ENCODE data around the gene NUP188.
A peak's percentile ranks its signal among the peaks of the same experiment; 100 is the strongest.
"Not testable (repeated sequence)": the region's sequence is repeated elsewhere in the genome, so short reads cannot be mapped to it uniquely, and the experiment has no call there.

The NUP188 gene

DNA sequence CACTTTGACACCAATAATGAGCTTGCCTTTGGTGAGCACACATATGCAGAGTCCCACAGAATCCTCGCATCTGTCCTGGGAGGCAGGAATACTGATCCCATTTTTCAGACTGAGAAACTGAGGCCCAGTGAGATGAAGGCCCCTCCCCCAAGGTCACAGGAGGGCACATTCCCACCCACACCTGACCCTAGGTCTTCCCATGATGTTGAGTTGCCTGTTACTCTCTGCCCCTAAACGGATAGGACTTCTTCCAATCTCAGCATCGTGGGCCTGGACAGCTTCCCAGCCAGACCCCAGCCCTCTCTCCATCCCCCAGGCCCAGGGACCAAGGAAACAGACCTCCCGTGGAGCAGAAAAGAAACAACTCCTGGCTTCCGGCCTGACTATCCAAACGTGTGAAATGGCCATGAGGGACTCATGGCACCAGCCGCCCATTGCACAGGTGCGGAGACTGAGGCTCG is 79.8 kb downstream of the NUP188 start:
- H3K4me3 ChIP-seq (ENCODE audit: insufficient read depth, low read depth, low read length, poor library complexity, severe bottlenecking): peak overlapping the region; percentile 51
- H3K9me3 ChIP-seq (ENCODE audit: control insufficient read depth, low read length): no peaks in the 10 kb centered on the region
- H3K36me3 ChIP-seq (ENCODE audit: control insufficient read depth, insufficient read depth, low read length): no peaks in the 10 kb centered on the region
- peaks cover 19% of the 10 kb centered on the region for H3K4me1 ChIP-seq (ENCODE audit: control insufficient read depth, insufficient read depth, low read length, poor library complexity, severe bottlenecking)
- H3K27ac ChIP-seq (ENCODE audit: insufficient read depth, low read length, poor library complexity, severe bottlenecking): peak overlapping the region; percentile 59
- DNase-seq: no peak
- H3K27me3 ChIP-seq (replicated peaks; ENCODE audit: control insufficient read depth, insufficient read depth, low read length, poor library complexity, severe bottlenecking): no peaks in the 10 kb centered on the region

DNA sequence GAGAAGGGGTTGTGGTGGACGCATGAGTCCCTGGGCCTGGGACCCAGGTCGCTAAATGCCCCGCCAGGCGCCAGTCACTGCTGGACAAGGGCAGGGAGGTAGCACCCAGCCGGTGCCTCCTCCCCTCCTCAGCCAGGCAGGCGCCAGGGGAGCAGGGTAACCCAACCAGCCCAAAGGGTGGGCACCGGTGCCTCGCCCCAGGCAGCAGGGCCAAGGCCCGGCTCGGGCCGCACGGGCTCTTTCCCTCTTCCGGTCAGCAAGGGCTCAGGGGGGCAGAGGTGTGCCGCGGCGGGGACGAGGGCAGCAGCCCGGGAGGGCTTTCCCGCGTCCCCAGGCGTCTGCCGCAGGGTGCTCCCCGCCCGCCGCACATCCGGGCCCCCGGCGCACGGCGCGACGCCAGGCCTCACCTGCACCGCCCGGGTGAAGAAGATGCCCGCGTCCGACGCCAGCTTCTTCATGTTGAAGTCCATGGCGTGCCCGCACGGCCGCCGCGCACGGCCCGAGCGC is 80.2 kb downstream of the NUP188 start:
- H3K27ac ChIP-seq (ENCODE audit: insufficient read depth, low read length, poor library complexity, severe bottlenecking): peak overlapping the region; percentile 59
- H3K27me3 ChIP-seq (replicated peaks; ENCODE audit: control insufficient read depth, insufficient read depth, low read length, poor library complexity, severe bottlenecking): no peaks in the 10 kb centered on the region
- no peaks in the 10 kb centered on the region for H3K9me3 ChIP-seq (ENCODE audit: control insufficient read depth, low read length)
- no peaks in the 10 kb centered on the region for H3K36me3 ChIP-seq (ENCODE audit: control insufficient read depth, insufficient read depth, low read length)
- DNase-seq: no peak
- H3K4me1 ChIP-seq (ENCODE audit: control insufficient read depth, insufficient read depth, low read length, poor library complexity, severe bottlenecking): peaks cover 19% of the 10 kb centered on the region
- peak overlapping the region; percentile 51 for H3K4me3 ChIP-seq (ENCODE audit: insufficient read depth, low read depth, low read length, poor library complexity, severe bottlenecking)

DNA sequence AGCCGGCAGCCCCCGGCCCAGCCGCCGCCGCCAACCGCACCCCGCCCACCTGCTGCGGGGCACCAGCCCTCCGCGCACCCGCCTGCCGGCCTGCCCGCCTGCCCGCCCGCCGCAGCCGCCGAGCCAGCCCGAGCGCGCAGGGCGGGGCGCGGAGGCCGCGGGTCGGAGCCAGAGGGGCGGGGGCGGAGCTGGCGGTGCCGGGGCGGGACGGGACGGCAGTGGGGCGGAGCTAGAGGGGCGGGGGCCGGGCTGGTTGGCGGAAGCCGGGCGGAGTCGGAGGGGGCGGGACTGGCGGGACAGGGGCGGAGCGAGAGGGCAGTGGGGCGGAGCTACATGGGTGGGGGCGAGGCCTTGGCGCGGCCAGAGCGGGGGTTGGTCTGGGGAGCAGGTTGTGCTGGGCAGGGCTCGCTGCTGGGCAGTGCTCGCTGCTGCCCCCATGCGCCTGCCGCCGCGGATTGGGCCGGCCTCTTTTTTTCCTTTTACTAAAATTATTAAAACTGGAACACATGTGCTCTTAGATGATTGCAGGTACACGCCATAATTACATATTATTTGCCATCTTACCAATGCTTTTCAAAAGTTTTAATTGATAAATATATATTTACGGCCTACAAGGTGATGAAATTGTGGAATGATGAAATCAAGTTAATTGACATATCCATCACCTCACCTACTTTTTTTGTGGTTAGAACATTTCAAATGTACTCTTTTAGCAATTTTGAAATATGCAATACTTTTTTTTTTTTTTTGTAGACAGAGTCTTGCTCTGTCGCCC is 80.9 kb downstream of the NUP188 start, which contains the start of gene SH3GLB2:
SH3GLB2 (minus strand) TSS at position 140 of the 775 bp plus-strand sequence. CDS start 177 bp downstream, outside the sequence.
- Histone ChIP-seq H3K9me3 (ENCODE audit: control insufficient read depth, low read length) (no peaks in the 10 kb centered on the region), H3K27me3 (replicated peaks; ENCODE audit: control insufficient read depth, insufficient read depth, low read length, poor library complexity, severe bottlenecking) (no peaks in the 10 kb centered on the region), H3K4me1 (ENCODE audit: control insufficient read depth, insufficient read depth, low read length, poor library complexity, severe bottlenecking) (peaks cover 19% of the 10 kb centered on the region), H3K27ac (ENCODE audit: insufficient read depth, low read length, poor library complexity, severe bottlenecking) (peak within 1 kb of the TSS; percentile 59), H3K4me3 (ENCODE audit: insufficient read depth, low read depth, low read length, poor library complexity, severe bottlenecking) (peak within 1 kb of the TSS; percentile 51), H3K36me3 (ENCODE audit: control insufficient read depth, insufficient read depth, low read length) (no peaks in the 10 kb centered on the region)
- peak; percentile 88 to 93 (median 89) for DNase-seq

DNA sequence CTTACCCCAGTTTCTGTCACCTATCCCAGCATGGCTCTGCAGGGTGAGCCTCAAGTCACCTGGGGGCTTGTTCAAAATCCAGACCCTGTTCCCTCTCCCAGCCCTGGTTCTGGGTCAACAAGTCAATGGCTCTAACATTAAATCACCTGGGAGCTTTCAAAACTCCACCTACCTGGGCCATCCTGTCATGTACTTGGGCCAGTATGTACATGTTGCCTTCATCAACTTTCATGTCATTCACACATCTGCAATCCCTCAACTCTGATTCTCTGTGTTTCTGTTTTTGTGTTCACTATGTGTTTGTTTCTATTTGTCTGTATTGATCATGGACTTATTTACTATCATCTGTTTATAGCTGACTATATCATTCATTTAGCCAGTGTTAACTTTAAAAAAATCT is 82.7 kb downstream of the NUP188 start:
- no peak overlapping the region for H3K4me3 ChIP-seq (ENCODE audit: insufficient read depth, low read depth, low read length, poor library complexity, severe bottlenecking)
- no peak for DNase-seq
- H3K36me3 ChIP-seq (ENCODE audit: control insufficient read depth, insufficient read depth, low read length): no peaks in the 10 kb centered on the region
- H3K4me1 ChIP-seq (ENCODE audit: control insufficient read depth, insufficient read depth, low read length, poor library complexity, severe bottlenecking): peaks cover 19% of the 10 kb centered on the region
- no peak overlapping the region for H3K27ac ChIP-seq (ENCODE audit: insufficient read depth, low read length, poor library complexity, severe bottlenecking)
- H3K9me3 ChIP-seq (ENCODE audit: control insufficient read depth, low read length): no peaks in the 10 kb centered on the region
- no peaks in the 10 kb centered on the region for H3K27me3 ChIP-seq (replicated peaks; ENCODE audit: control insufficient read depth, insufficient read depth, low read length, poor library complexity, severe bottlenecking)

DNA sequence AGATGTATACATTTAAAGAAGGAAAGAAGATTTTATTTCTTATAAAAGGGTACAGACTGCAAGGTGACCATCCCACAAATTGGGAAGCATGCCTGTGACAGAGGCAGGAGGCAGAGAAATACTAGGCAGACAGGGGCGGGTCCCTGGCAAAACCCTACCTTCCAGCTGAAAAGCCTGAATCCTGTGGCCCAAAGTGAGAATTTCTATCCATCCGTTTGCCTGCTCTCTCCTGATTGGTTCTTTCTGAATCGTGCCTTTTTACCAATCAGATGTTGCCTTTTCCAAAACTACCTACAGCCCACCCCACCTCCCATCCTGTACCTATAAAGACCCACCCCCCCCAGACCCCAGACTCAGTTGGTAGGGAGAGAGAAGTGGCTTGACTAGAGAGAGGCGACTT is 84.0 kb downstream of the NUP188 start:
- no peaks in the 10 kb centered on the region for H3K36me3 ChIP-seq (ENCODE audit: control insufficient read depth, insufficient read depth, low read length)
- no peak overlapping the region for H3K4me3 ChIP-seq (ENCODE audit: insufficient read depth, low read depth, low read length, poor library complexity, severe bottlenecking)
- DNase-seq: no peak
- no peak overlapping the region for H3K27ac ChIP-seq (ENCODE audit: insufficient read depth, low read length, poor library complexity, severe bottlenecking)
- H3K4me1 ChIP-seq (ENCODE audit: control insufficient read depth, insufficient read depth, low read length, poor library complexity, severe bottlenecking): peaks cover 12% of the 10 kb centered on the region
- no peaks in the 10 kb centered on the region for H3K9me3 ChIP-seq (ENCODE audit: control insufficient read depth, low read length)
- no peaks in the 10 kb centered on the region for H3K27me3 ChIP-seq (replicated peaks; ENCODE audit: control insufficient read depth, insufficient read depth, low read length, poor library complexity, severe bottlenecking)

DNA sequence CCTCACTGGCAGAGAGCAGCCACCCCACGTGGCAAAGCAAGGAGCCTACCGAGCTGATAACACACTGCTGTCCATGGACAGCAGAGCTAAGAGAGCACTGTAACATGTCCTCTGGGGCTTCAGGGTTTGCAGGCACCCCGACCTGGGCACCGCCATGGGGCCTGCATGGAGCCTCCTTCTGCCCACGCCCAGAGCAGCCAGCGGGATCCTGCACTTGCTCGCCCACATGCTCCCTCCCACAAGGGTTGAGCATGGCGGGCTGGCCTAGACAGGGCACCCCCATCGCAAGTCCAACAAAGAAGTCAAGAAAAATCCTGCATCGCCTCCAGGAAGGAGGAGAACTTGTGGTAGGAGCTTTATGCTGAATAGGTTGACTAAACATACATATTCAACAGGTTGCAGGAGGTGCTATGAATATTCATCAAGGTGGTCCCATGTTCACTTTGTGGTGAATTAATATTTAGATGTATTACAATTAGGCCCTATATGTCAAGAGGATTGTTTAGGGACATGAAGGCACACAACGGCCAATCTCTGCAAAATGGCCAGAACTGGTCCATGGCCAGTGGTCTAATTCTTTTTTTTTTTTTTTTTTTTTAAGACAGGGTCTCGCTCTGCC is 85.2 kb downstream of the NUP188 start:
- Histone ChIP-seq H3K27ac (ENCODE audit: insufficient read depth, low read length, poor library complexity, severe bottlenecking) (no peak overlapping the region), H3K36me3 (ENCODE audit: control insufficient read depth, insufficient read depth, low read length) (no peaks in the 10 kb centered on the region), H3K9me3 (ENCODE audit: control insufficient read depth, low read length) (no peaks in the 10 kb centered on the region), H3K4me1 (ENCODE audit: control insufficient read depth, insufficient read depth, low read length, poor library complexity, severe bottlenecking) (peaks cover 8% of the 10 kb centered on the region), H3K4me3 (ENCODE audit: insufficient read depth, low read depth, low read length, poor library complexity, severe bottlenecking) (no peak overlapping the region), H3K27me3 (replicated peaks; ENCODE audit: control insufficient read depth, insufficient read depth, low read length, poor library complexity, severe bottlenecking) (no peaks in the 10 kb centered on the region)
- no peak for DNase-seq

DNA sequence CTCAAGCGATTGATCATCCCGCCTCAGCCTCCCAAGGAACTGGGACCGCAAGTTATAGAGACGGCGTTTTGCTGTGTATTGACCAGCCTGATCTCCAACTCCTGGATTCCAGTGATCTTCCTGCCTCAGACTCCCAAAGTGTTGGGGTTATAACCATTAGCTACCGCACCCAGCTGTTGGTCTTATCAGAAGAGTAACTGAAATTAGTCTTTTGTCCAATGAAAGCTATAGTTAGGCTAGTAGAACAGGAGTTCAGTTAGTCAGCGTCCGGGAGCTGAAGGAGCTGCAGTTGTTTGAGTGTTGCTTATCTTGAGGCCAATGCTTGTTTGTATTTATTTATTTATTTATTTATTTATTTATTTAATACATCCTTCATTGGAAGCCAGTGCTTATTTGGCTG is 85.7 kb downstream of the NUP188 start:
- Histone ChIP-seq H3K27me3 (replicated peaks; ENCODE audit: control insufficient read depth, insufficient read depth, low read length, poor library complexity, severe bottlenecking) (no peaks in the 10 kb centered on the region), H3K27ac (ENCODE audit: insufficient read depth, low read length, poor library complexity, severe bottlenecking) (no peak overlapping the region), H3K4me3 (ENCODE audit: insufficient read depth, low read depth, low read length, poor library complexity, severe bottlenecking) (no peak overlapping the region), H3K36me3 (ENCODE audit: control insufficient read depth, insufficient read depth, low read length) (no peaks in the 10 kb centered on the region), H3K4me1 (ENCODE audit: control insufficient read depth, insufficient read depth, low read length, poor library complexity, severe bottlenecking) (peaks cover 13% of the 10 kb centered on the region), H3K9me3 (ENCODE audit: control insufficient read depth, low read length) (no peaks in the 10 kb centered on the region)
- DNase-seq: no peak

DNA sequence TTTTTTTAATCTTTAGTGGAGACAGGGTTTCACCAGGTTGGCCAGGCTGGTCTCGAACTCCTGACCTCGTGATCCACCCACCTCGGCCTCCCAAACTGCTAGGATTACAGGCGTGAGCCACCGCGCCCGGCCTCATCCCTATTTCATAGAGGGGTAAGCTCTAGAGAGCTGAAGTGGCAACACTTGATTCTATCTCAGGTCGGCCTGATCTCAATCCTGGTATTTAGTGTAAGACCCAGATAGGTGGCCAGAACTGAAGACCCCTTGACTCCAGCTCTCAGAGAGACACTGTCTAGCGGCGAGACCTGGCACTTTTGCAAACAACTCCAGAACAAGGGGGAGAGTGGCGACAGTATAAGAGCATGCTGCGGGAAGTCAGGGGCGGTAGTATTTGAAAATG is 88.3 kb downstream of the NUP188 start:
- Histone ChIP-seq H3K4me3 (ENCODE audit: insufficient read depth, low read depth, low read length, poor library complexity, severe bottlenecking) (peak overlapping the region; percentile 88), H3K4me1 (ENCODE audit: control insufficient read depth, insufficient read depth, low read length, poor library complexity, severe bottlenecking) (peaks cover 16% of the 10 kb centered on the region)
- H3K27ac ChIP-seq (ENCODE audit: insufficient read depth, low read length, poor library complexity, severe bottlenecking); H3K9me3 ChIP-seq (ENCODE audit: control insufficient read depth, low read length); H3K27me3 ChIP-seq (replicated peaks; ENCODE audit: control insufficient read depth, insufficient read depth, low read length, poor library complexity, severe bottlenecking); H3K36me3 ChIP-seq (ENCODE audit: control insufficient read depth, insufficient read depth, low read length); DNase-seq: not testable (repeated sequence)

DNA sequence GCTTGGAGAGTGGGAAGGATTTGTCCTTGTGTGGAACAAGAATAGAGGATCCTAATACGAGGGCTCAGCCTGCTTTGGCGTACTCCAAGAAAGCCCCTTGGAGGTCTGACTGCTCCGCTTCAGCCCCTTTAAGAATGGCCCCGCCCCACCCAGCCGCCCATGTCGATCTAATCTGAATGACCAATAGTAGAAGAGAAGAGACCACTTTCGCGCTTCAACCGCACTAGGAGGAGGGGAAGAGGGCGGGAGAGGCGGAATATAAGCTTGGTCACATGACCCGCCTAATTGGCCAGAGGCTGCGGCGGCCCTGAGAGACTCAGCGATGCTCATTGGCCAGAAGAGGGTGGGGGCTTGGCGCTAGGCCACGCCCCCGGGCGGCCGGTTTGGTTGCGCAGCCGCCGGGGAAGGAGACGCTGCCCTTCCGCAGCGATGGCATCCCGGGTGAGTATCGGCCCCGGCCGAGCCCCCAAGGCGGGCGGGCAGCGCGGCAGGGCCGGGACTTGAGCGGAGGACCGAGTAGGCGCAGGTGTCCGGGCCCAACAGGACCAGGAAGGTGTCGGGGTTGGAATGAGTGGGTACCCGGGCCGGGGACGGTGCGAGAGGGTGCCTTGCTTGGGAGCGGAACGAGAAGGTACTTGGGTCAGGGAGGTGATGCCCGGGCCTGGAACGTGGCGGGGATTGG is 88.9 kb downstream of the NUP188 start, which contains the start of gene MIGA2:
MIGA2 (plus strand) TSS at position 386 of the 682 bp plus-strand sequence. CDS start 3,969 bp downstream, outside the sequence.
- H3K27me3 ChIP-seq (replicated peaks; ENCODE audit: control insufficient read depth, insufficient read depth, low read length, poor library complexity, severe bottlenecking): no peaks in the 10 kb centered on the region
- DNase-seq: peak; percentile 90 to 91 (median 90)
- peak within 1 kb of the TSS; percentile 63 for H3K27ac ChIP-seq (ENCODE audit: insufficient read depth, low read length, poor library complexity, severe bottlenecking)
- H3K4me3 ChIP-seq (ENCODE audit: insufficient read depth, low read depth, low read length, poor library complexity, severe bottlenecking): peak within 1 kb of the TSS; percentile 88
- H3K36me3 ChIP-seq (ENCODE audit: control insufficient read depth, insufficient read depth, low read length): peaks cover under 1% of the 10 kb centered on the region
- no peaks in the 10 kb centered on the region for H3K9me3 ChIP-seq (ENCODE audit: control insufficient read depth, low read length)
- H3K4me1 ChIP-seq (ENCODE audit: control insufficient read depth, insufficient read depth, low read length, poor library complexity, severe bottlenecking): peaks cover 16% of the 10 kb centered on the region
